GM19395 (cell line): ENCODE measurements around the gene JPH4.
"Not testable (repeated sequence)": the region's sequence is repeated elsewhere in the genome, so short reads cannot be mapped to it uniquely, and the experiment has no call there.

Source experiments
- ATAC-seq: cut with Tn5 transposase; IDR thresholded peaks from one replicate; pipeline ENCODE4 v1.9.1; 2021; ENCODE audit warnings: mild to moderate bottlenecking, moderate library complexity; ENCODE audit not compliant: unreplicated experiment

Gene JPH4

GRCh38 chr14:23550131-23550811 is 28.3 kb downstream of the JPH4 start:
- no peak for ATAC-seq

- no peak for ATAC-seq
These were observed 30.0 kb downstream of the JPH4 start for GRCh38 chr14:23548351-23549318.

GRCh38 chr14:23547924-23548323 is 30.7 kb downstream of the JPH4 start:
- ATAC-seq = no peak

- no peak for ATAC-seq
These were observed 32.0 kb downstream of the JPH4 start for GRCh38 chr14:23546450-23547035.

- ATAC-seq = no peak
These were observed 32.7 kb downstream of the JPH4 start for GRCh38 chr14:23545740-23546365.

GRCh38 chr14:23544511-23545447 is 33.8 kb downstream of the JPH4 start:
- ATAC-seq = no peak

- no peak for ATAC-seq
These were observed 35.2 kb downstream of the JPH4 start for GRCh38 chr14:23543403-23543802.

- no peak for ATAC-seq
These were observed 36.3 kb downstream of the JPH4 start for GRCh38 chr14:23542261-23542660.

- no peak for ATAC-seq
These were observed 38.5 kb downstream of the JPH4 start for GRCh38 chr14:23540141-23540469.

GRCh38 chr14:23539248-23540140 is 39.1 kb downstream of the JPH4 start:
- no peak for ATAC-seq

- ATAC-seq = no peak
These were observed 39.8 kb downstream of the JPH4 start for GRCh38 chr14:23538785-23539184.

- ATAC-seq = no peak
These were observed 40.4 kb downstream of the JPH4 start for GRCh38 chr14:23538050-23538718.

- ATAC-seq = no peak
These were observed 41.1 kb downstream of the JPH4 start for GRCh38 chr14:23537351-23538049.

GRCh38 chr14:23536906-23537305 is 41.7 kb downstream of the JPH4 start:
- ATAC-seq = not testable (repeated sequence)

- no peak for ATAC-seq
These were observed 42.1 kb downstream of the JPH4 start for GRCh38 chr14:23536494-23536893.

GRCh38 chr14:23535943-23536342 is 42.6 kb downstream of the JPH4 start:
- ATAC-seq = no peak

- no peak for ATAC-seq
These were observed 44.7 kb downstream of the JPH4 start for GRCh38 chr14:23533652-23534435.
